Gastrocnemius medialis (tissue), 4 donors: ENCODE data around the gene CPXM2. TPM values are rescaled to one million over a fixed set of nuclear protein-coding genes. Genes with fewer than 3 reads are reported as not detected.
A peak's percentile ranks its signal among the peaks of the same experiment; 100 is the strongest.

ENCODE experiments used
- ATAC-seq, 2 donors: fragments of 150-250 bp; one replicate each; pipeline ENCODE4 v1.9.1; 2016
- DNase-seq, 2 donors: peaks; one replicate each; pipeline ENCODE4 v3.0.0-alpha.2; 2019
- H3K27ac ChIP-seq, 4 donors: fragments of 200-600 bp; sonication (generic); 1 replicate in 1 of 4; 2 replicates in 3 of 4; pipeline ENCODE4 v1.5.1; 2016 to 2018; ENCODE audit warnings: mild to moderate bottlenecking in 2 of 4, moderate library complexity in 1 of 4
- H3K27me3 ChIP-seq, 3 donors: fragments of 200-600 bp; sonication (generic) in 2 of 3; 1 replicate in 1 of 3; 2 replicates in 2 of 3; pipeline versions ENCODE4 v1.5.1 to v1.6.0; 2016 to 2019; ENCODE audit warnings: mild to moderate bottlenecking in 1 of 3, moderate library complexity in 1 of 3
- H3K36me3 ChIP-seq, 2 donors: fragments of 200-600 bp; sonication (generic) in 1 of 2; one replicate each; pipeline ENCODE4 v1.5.1; 2017 to 2018
- H3K4me1 ChIP-seq, 2 donors: fragments of 200-600 bp; sonication (generic) in 1 of 2; one replicate each; pipeline ENCODE4 v1.5.1; 2016 to 2017; ENCODE audit warnings: mild to moderate bottlenecking in 2 of 2
- H3K4me3 ChIP-seq, 4 donors: fragments of 200-600 bp; sonication (generic) in 3 of 4; 1 replicate in 1 of 4; 2 replicates in 3 of 4; pipeline ENCODE4 v1.5.1; 2016 to 2019; ENCODE audit warnings: mild to moderate bottlenecking in 2 of 4
- H3K9me3 ChIP-seq, 3 donors: fragments of 200-600 bp; sonication (generic) in 2 of 3; 1 replicate in 1 of 3; 2 replicates in 2 of 3; pipeline ENCODE4 v1.5.1; 2016 to 2019
- POLR2A ChIP-seq, 2 donors: fragments of 450-650 bp; IDR thresholded peaks; one replicate each; pipeline ENCODE4 v1.6.1; 2017; ENCODE audit warnings: antibody characterized with exemption in 2 of 2, mild to moderate bottlenecking in 2 of 2, moderate library complexity in 2 of 2
- in situ Hi-C, 4 donors: fragments of 200-750 bp; cut with MboI; loops; one replicate each; pipeline versions ENCODE4 v1.15.0 to v1.8.0; 2017; ENCODE audit warnings: low sequenced_read_pairs in 4 of 4
- intact Hi-C: fragments of 100-400 bp; cut with DNase I; formaldehyde crosslinking; loops from one replicate; pipeline ENCODE4 v1.15.1; 2023; ENCODE audit warnings: low total_unique reads
- total RNA-seq, 4 donors: library from RNA; depleted of rRNA; stranded (reverse); fragments of >200 nt; gene quantifications; one replicate each; pipeline versions ENCODE4 v1.1.0 to v1.2.3, GENCODE V29; 2016
- TF ChIP-seq, protein P1 (sequence below), 5 experiments: fragments of 450-650 bp in 3 of 5; fragments of 200-600 bp in 2 of 5; sonication (generic) in 2 of 5; IDR thresholded peaks in 4 of 5; conservative IDR thresholded peaks in 1 of 5; 1 replicate in 4 of 5; 2 replicates in 1 of 5; pipeline ENCODE4 v1.5.1; 2016 to 2019; ENCODE audit warnings: antibody characterized with exemption in 5 of 5, mild to moderate bottlenecking in 3 of 5, moderate library complexity in 3 of 5

Gene CPXM2
- total RNA-seq, 4 donors from 2014 or later, result 0.63 to 4.1 (median 1.9) TPM

DNA sequence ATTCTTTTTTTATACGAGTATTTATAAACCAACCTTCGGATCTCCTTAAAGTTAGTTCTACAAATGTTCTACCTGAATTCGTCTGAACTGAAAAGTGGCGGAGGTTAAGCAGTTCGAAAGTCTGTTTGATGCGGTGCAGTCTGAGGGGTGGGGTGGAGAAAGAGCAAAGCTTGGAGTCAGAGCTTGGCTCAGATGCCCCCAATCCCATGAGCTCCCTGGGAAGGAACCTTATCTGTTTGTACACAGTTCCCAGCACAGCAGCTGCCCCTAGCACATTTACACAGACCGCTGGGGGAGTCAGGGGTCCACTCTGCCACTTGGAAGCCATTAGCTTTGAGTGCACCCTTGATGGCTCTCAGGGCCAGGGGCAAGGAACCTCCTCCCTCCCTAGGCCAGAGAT, 30.8 kb downstream of the CPXM2 start:
- Histone ChIP-seq H3K27me3 (no peaks in the 10 kb centered on the region), H3K4me3 (no peak overlapping the region), H3K27ac (no peak overlapping the region), H3K36me3 (no peaks in the 10 kb centered on the region), H3K9me3 (no peaks in the 10 kb centered on the region), H3K4me1 (no peaks in the 10 kb centered on the region)
- ATAC-seq (no peak), DNase-seq (no peak)
- in situ Hi-C loops, result no loop called here
- TF ChIP-seq, protein P1, sequence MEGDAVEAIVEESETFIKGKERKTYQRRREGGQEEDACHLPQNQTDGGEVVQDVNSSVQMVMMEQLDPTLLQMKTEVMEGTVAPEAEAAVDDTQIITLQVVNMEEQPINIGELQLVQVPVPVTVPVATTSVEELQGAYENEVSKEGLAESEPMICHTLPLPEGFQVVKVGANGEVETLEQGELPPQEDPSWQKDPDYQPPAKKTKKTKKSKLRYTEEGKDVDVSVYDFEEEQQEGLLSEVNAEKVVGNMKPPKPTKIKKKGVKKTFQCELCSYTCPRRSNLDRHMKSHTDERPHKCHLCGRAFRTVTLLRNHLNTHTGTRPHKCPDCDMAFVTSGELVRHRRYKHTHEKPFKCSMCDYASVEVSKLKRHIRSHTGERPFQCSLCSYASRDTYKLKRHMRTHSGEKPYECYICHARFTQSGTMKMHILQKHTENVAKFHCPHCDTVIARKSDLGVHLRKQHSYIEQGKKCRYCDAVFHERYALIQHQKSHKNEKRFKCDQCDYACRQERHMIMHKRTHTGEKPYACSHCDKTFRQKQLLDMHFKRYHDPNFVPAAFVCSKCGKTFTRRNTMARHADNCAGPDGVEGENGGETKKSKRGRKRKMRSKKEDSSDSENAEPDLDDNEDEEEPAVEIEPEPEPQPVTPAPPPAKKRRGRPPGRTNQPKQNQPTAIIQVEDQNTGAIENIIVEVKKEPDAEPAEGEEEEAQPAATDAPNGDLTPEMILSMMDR (IDR thresholded peaks at IDR 0.05 in 4 of 5, conservative IDR thresholded peaks at IDR 0.05 in 1 of 5), result no peak
- TF ChIP-seq POLR2A (IDR thresholded peaks at IDR 0.05), result no peak
- intact Hi-C loops, result no loop called here

DNA sequence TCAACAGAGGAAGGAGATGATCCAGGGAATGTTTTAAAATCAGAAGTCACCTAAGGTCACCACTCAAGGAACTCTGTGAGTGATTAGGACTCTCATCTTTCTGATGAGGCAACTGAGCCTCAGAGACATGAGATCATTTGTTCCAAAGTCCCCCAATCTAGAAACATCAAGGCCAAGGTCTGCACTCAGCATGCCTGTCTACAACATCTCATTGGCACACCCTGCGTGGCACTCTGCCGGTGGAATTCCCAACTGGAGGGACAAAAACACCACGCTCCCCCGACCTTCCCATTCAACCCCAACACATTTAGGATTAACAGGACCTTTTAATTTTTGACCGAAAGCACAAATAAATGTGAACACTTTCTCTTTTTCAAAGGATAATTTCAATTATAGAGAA, 31.4 kb downstream of the CPXM2 start:
- H3K36me3 ChIP-seq, result no peaks in the 10 kb centered on the region
- ATAC-seq (peak in 1 of 2 donors; percentile 23), DNase-seq (no peak)
- H3K4me3 ChIP-seq, result no peak overlapping the region
- H3K9me3 ChIP-seq, result no peaks in the 10 kb centered on the region
- intact Hi-C loops (no loop called here), in situ Hi-C loops (no loop called here)
- H3K4me1 ChIP-seq, result no peaks in the 10 kb centered on the region
- no peak overlapping the region for H3K27ac ChIP-seq
- H3K27me3 ChIP-seq, result no peaks in the 10 kb centered on the region
- TF ChIP-seq, protein P1 (IDR thresholded peaks at IDR 0.05 in 4 of 5, conservative IDR thresholded peaks at IDR 0.05 in 1 of 5), result no peak
- no peak for TF ChIP-seq POLR2A (IDR thresholded peaks at IDR 0.05)

- Histone ChIP-seq H3K27ac (no peak overlapping the region), H3K9me3 (no peaks in the 10 kb centered on the region), H3K4me1 (no peaks in the 10 kb centered on the region), H3K36me3 (no peaks in the 10 kb centered on the region), H3K4me3 (no peak overlapping the region), H3K27me3 (no peaks in the 10 kb centered on the region)
- TF ChIP-seq, protein P1 (IDR thresholded peaks at IDR 0.05 in 4 of 5, conservative IDR thresholded peaks at IDR 0.05 in 1 of 5), result no peak
- no peak for TF ChIP-seq POLR2A (IDR thresholded peaks at IDR 0.05)
- DNase-seq (no peak), ATAC-seq (no peak)
- intact Hi-C loops, result no loop called here
- in situ Hi-C loops, result no loop called here
Observed at GRCh38 chr10:123859653-123860050, 32.0 kb downstream of the CPXM2 start.

GRCh38 chr10:123858907-123859652, 32.5 kb downstream of the CPXM2 start:
- no peak overlapping the region for H3K27ac ChIP-seq
- no peaks in the 10 kb centered on the region for H3K27me3 ChIP-seq

More at GRCh38 chr10:123858907-123859652, 32.5 kb downstream of the CPXM2 start:
- H3K4me3 ChIP-seq, result no peak overlapping the region
- in situ Hi-C loops (no loop called here), intact Hi-C loops (no loop called here)
- TF ChIP-seq, protein P1 (IDR thresholded peaks at IDR 0.05 in 4 of 5, conservative IDR thresholded peaks at IDR 0.05 in 1 of 5), result no peak
- no peak for TF ChIP-seq POLR2A (IDR thresholded peaks at IDR 0.05)
- ATAC-seq (no peak), DNase-seq (no peak)
- H3K36me3 ChIP-seq, result no peaks in the 10 kb centered on the region
- no peaks in the 10 kb centered on the region for H3K4me1 ChIP-seq
- H3K9me3 ChIP-seq, result no peaks in the 10 kb centered on the region
